A673 (cell line): Measurements from ENCODE around the gene KCNG2.

Source experiments
- EZH2 ChIP-seq: fragments of 200-600 bp; sonication (generic); IDR thresholded peaks from 2 replicates; pipeline ENCODE4 v1.6.1; 2017; ENCODE audit warnings: borderline replicate concordance, low read depth, mild to moderate bottlenecking, mixed read lengths, antibody characterized with exemption, low read length; ENCODE audit not compliant: poor library complexity, severe bottlenecking
- TF ChIP-seq, protein P1 (sequence below): fragments of 300-800, 200-600 bp; sonication (generic); conservative IDR thresholded peaks from 2 replicates; pipeline ENCODE4 v1.5.1; 2017; ENCODE audit warnings: low read depth, mild to moderate bottlenecking, antibody characterized with exemption, low read length, moderate library complexity, mixed read lengths

DNA sequence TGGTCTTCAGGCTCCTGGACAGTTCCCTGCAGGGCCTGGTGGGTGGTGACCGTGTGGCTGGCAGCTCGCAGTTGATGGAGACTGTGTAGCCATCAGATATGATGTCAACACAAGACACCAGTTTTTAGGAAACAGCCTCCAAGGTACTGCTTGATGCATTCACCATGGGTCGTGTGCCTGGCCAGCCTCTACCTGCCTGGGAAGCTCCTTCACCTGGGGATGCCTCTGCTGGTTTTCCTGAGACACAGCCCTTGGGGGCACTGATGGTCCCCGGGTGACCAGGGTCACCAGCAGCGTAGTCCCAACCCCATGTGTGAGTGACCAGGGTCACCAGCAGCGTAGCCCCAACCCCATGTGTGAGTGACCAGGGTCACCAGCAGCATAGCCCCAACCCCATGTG lies 33.6 kb upstream of the KCNG2 start:
- TF ChIP-seq, protein P1, sequence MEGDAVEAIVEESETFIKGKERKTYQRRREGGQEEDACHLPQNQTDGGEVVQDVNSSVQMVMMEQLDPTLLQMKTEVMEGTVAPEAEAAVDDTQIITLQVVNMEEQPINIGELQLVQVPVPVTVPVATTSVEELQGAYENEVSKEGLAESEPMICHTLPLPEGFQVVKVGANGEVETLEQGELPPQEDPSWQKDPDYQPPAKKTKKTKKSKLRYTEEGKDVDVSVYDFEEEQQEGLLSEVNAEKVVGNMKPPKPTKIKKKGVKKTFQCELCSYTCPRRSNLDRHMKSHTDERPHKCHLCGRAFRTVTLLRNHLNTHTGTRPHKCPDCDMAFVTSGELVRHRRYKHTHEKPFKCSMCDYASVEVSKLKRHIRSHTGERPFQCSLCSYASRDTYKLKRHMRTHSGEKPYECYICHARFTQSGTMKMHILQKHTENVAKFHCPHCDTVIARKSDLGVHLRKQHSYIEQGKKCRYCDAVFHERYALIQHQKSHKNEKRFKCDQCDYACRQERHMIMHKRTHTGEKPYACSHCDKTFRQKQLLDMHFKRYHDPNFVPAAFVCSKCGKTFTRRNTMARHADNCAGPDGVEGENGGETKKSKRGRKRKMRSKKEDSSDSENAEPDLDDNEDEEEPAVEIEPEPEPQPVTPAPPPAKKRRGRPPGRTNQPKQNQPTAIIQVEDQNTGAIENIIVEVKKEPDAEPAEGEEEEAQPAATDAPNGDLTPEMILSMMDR, result no peak
- TF ChIP-seq EZH2, result no peak
